ENCODE results near the gene MYO1G. TPM values are rescaled to one million over a fixed set of nuclear protein-coding genes. Genes with fewer than 3 reads are reported as not detected.

MYO1G gene
- total and polyA plus RNA-seq, 10 of the 15 experiments (the other 5 are each of a cell fraction or from before 2014, with no cell fraction given): 1.8 to 232 (median 134) TPM

DNA sequence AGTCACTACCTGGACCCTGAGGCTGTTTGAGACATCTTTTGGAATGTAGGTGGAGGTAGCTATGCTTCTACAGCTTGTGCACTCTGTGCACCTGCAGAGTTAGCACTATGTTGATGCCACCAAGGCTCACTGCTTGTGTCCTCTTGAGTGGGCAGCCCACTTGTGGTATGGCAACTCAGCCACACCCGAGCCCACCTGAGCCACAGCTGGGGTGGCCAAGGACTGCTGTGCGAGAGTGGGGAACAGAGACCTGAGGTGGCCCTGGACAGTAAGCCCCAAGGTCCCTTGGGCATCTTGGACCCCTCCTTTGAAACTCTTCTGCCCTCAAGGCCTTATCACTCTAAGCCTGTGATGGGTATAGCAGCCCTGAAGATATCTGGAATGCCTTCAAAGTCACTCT lies 25.7 kb downstream of the MYO1G start:
- intact Hi-C loops (cut with micrococcal nuclease; ENCODE audit: unreplicated experiment): no loop called here
- DNase-seq (ENCODE audit: low read depth, low spot score) (no peak), ATAC-seq (no peak), FAIRE-seq (no peak)
- in situ Hi-C loops (cut with MboI): no loop called here
- no peak overlapping the region for H2AFZ ChIP-seq (ENCODE audit: control insufficient read depth, low read depth, low read length)
- ChIA-PET RAD21 (ENCODE audit: unreplicated experiment) (no interaction called here), SMC1A (ENCODE audit: uncharacterized antibody, unreplicated experiment) (interaction anchor here (1.6 kb wide), 1 partner anchor 25 kb away, joined by 3 read pairs; no protein-coding TSS in a partner anchor), POLR2A (no interaction called here), CTCF (no interaction called here)
- WGBS (ENCODE audit: insufficient coverage, insufficient replicate concordance, low lambda C conversion rate, missing lambda C conversion rate): 63% methylated on average over 2 of the region's 2 CpGs
- H3K4me2 ChIP-seq (ENCODE audit: control insufficient read depth, insufficient read depth): no peak overlapping the region
- no peak overlapping the region for H3K27ac ChIP-seq (ENCODE audit: control insufficient read depth, insufficient read depth)
- BruUV-seq (replicated peaks): no TSS peak
- no peaks in the 10 kb centered on the region for H3K36me3 ChIP-seq (ENCODE audit: control insufficient read depth in 2 of 2, insufficient read depth in 2 of 2, low read length in 1 of 2)
- H4K20me1 ChIP-seq (ENCODE audit: control insufficient read depth, insufficient read depth): no peaks in the 10 kb centered on the region
- no peaks in the 10 kb centered on the region for H3K9me3 ChIP-seq (replicated peaks; ENCODE audit: control insufficient read depth, insufficient read depth, low read length)
- H3K4me1 ChIP-seq (ENCODE audit: control insufficient read depth, insufficient read depth, low read length): no peaks in the 10 kb centered on the region
- no peak overlapping the region for H3K4me3 ChIP-seq
- H3K79me2 ChIP-seq (ENCODE audit: control insufficient read depth, insufficient read depth, low read length): no peaks in the 10 kb centered on the region
- no peak overlapping the region for H3K9ac ChIP-seq (ENCODE audit: control insufficient read depth, insufficient read depth, low read length)
- TF ChIP-seq YBX1 (IDR thresholded peaks at IDR 0.05) (no peak), NFIC (IDR thresholded peaks at IDR 0.05; ENCODE audit: low read depth, low read length) (no peak), ZBED1 (IDR thresholded peaks at IDR 0.05; ENCODE audit: borderline replicate concordance) (no peak)
- no peaks in the 10 kb centered on the region; a peak in 1 of 4 replicates for H3K27me3 ChIP-seq (replicated peaks in 1 of 2; ENCODE audit: control insufficient read depth in 2 of 2, insufficient read depth in 2 of 2, low read length in 1 of 2)

DNA sequence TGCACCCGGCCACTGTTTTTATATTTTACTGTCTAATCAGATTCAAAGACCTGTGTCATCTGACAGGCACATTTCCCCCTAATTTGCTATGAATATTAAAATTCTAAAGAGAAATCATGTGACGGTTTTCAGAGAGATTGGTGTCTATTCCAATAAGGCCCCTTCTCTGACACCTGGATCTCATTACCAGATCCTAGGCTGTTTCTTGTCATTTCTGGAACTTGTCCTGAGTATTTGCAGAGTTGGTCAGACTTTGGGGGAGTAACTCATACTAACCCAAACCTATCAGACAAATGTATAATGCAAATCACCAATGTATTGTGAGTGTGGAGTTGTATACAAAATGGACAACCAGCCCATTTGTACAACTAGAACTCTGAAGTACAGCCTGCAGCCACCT lies 29.5 kb downstream of the MYO1G start:
- RAD21 ChIA-PET (ENCODE audit: unreplicated experiment): no interaction called here
- FAIRE-seq (no peak), DNase-seq (ENCODE audit: low read depth, low spot score) (no peak), ATAC-seq (no peak)
- no TSS peak for BruUV-seq (replicated peaks)
- SMC1A ChIA-PET (ENCODE audit: uncharacterized antibody, unreplicated experiment): no interaction called here
- POLR2A ChIA-PET: no interaction called here
- in situ Hi-C loops (cut with MboI): no loop called here
- no peaks in the 10 kb centered on the region for H3K36me3 ChIP-seq (ENCODE audit: control insufficient read depth in 2 of 2, insufficient read depth in 2 of 2, low read length in 1 of 2)
- TF ChIP-seq, protein P1, sequence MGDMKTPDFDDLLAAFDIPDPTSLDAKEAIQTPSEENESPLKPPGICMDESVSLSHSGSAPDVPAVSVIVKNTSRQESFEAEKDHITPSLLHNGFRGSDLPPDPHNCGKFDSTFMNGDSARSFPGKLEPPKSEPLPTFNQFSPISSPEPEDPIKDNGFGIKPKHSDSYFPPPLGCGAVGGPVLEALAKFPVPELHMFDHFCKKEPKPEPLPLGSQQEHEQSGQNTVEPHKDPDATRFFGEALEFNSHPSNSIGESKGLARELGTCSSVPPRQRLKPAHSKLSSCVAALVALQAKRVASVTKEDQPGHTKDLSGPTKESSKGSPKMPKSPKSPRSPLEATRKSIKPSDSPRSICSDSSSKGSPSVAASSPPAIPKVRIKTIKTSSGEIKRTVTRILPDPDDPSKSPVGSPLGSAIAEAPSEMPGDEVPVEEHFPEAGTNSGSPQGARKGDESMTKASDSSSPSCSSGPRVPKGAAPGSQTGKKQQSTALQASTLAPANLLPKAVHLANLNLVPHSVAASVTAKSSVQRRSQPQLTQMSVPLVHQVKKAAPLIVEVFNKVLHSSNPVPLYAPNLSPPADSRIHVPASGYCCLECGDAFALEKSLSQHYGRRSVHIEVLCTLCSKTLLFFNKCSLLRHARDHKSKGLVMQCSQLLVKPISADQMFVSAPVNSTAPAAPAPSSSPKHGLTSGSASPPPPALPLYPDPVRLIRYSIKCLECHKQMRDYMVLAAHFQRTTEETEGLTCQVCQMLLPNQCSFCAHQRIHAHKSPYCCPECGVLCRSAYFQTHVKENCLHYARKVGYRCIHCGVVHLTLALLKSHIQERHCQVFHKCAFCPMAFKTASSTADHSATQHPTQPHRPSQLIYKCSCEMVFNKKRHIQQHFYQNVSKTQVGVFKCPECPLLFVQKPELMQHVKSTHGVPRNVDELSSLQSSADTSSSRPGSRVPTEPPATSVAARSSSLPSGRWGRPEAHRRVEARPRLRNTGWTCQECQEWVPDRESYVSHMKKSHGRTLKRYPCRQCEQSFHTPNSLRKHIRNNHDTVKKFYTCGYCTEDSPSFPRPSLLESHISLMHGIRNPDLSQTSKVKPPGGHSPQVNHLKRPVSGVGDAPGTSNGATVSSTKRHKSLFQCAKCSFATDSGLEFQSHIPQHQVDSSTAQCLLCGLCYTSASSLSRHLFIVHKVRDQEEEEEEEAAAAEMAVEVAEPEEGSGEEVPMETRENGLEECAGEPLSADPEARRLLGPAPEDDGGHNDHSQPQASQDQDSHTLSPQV (IDR thresholded peaks at IDR 0.05): no peak
- TF ChIP-seq JUND (IDR thresholded peaks at IDR 0.05; ENCODE audit: low read depth, low read length): no peak
- TF ChIP-seq, protein P2, sequence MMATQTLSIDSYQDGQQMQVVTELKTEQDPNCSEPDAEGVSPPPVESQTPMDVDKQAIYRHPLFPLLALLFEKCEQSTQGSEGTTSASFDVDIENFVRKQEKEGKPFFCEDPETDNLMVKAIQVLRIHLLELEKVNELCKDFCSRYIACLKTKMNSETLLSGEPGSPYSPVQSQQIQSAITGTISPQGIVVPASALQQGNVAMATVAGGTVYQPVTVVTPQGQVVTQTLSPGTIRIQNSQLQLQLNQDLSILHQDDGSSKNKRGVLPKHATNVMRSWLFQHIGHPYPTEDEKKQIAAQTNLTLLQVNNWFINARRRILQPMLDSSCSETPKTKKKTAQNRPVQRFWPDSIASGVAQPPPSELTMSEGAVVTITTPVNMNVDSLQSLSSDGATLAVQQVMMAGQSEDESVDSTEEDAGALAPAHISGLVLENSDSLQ (IDR thresholded peaks at IDR 0.05): no peak
- TF ChIP-seq TBL1XR1 (IDR thresholded peaks at IDR 0.05; ENCODE audit: low read depth, low read length): no peak
- no peak for TF ChIP-seq EED (IDR thresholded peaks at IDR 0.05; ENCODE audit: low read depth)
- no peak for TF ChIP-seq TCF12 (IDR thresholded peaks at IDR 0.05; ENCODE audit: low read depth, low read length)
- TF ChIP-seq SUZ12 (IDR thresholded peaks at IDR 0.05; ENCODE audit: unreplicated experiment): no peak
- H2AFZ ChIP-seq (ENCODE audit: control insufficient read depth, low read depth, low read length): no peak overlapping the region
- H3K9ac ChIP-seq (ENCODE audit: control insufficient read depth, insufficient read depth, low read length): no peak overlapping the region
- no peaks in the 10 kb centered on the region for H3K9me3 ChIP-seq (replicated peaks; ENCODE audit: control insufficient read depth, insufficient read depth, low read length)
- H3K4me3 ChIP-seq: no peak overlapping the region
- intact Hi-C loops (cut with micrococcal nuclease; ENCODE audit: unreplicated experiment): no loop called here
- 32% methylated on average over 2 of the region's 2 CpGs for WGBS (ENCODE audit: insufficient coverage, insufficient replicate concordance, low lambda C conversion rate, missing lambda C conversion rate)
- no peak overlapping the region for H3K27ac ChIP-seq (ENCODE audit: control insufficient read depth, insufficient read depth)
- H3K4me1 ChIP-seq (ENCODE audit: control insufficient read depth, insufficient read depth, low read length): no peaks in the 10 kb centered on the region
- H3K27me3 ChIP-seq (replicated peaks in 1 of 2; ENCODE audit: control insufficient read depth in 2 of 2, insufficient read depth in 2 of 2, low read length in 1 of 2): no peaks in the 10 kb centered on the region; a peak in 1 of 4 replicates
- H3K79me2 ChIP-seq (ENCODE audit: control insufficient read depth, insufficient read depth, low read length): no peaks in the 10 kb centered on the region
- no peak overlapping the region for H3K4me2 ChIP-seq (ENCODE audit: control insufficient read depth, insufficient read depth)
- CTCF ChIA-PET: no interaction called here
- no peaks in the 10 kb centered on the region for H4K20me1 ChIP-seq (ENCODE audit: control insufficient read depth, insufficient read depth)

All from GM12878 (cell line).